ENCODE data around the gene AKT1S1. TPM values are rescaled to one million over a fixed set of nuclear protein-coding genes. Genes with fewer than 3 reads are reported as not detected.

The AKT1S1 gene
- polyA plus RNA-seq, 1 experiment: 42.0 TPM

GRCh38 chr19:49861541-49862378 is 15.4 kb downstream of the AKT1S1 start:
- Histone ChIP-seq H3K27me3 (ENCODE audit: control insufficient read depth, insufficient read depth, low read length) (no peaks in the 10 kb centered on the region), H3K4me3 (ENCODE audit: low read depth, low read length) (no peak overlapping the region), H3K36me3 (ENCODE audit: control insufficient read depth, insufficient read depth, low read length) (peaks cover 47% of the 10 kb centered on the region)
- ChIA-PET POLR2A (no interaction called here), CTCF (interaction anchor here (0.8 to 1.0 kb wide), 2 partner anchors 8 to 28 kb away, joined by 3 read pairs; no protein-coding TSS in a partner anchor)
- DNase-seq (ENCODE audit: low read depth): no peak
- no peak for TF ChIP-seq CTCF (IDR thresholded peaks at IDR 0.05; ENCODE audit: insufficient read depth, low read depth, low read length)

GRCh38 chr19:49861107-49861506 is 16.0 kb downstream of the AKT1S1 start:
- POLR2A ChIA-PET: no interaction called here
- peaks cover 51% of the 10 kb centered on the region for H3K36me3 ChIP-seq (ENCODE audit: control insufficient read depth, insufficient read depth, low read length)
- CTCF ChIA-PET: no interaction called here
- H3K4me3 ChIP-seq (ENCODE audit: low read depth, low read length): no peak overlapping the region
- H3K27me3 ChIP-seq (ENCODE audit: control insufficient read depth, insufficient read depth, low read length): no peaks in the 10 kb centered on the region
- no peak for DNase-seq (ENCODE audit: low read depth)
- no peak for TF ChIP-seq CTCF (IDR thresholded peaks at IDR 0.05; ENCODE audit: insufficient read depth, low read depth, low read length)

GRCh38 chr19:49860336-49861102 is 16.6 kb downstream of the AKT1S1 start:
- no peaks in the 10 kb centered on the region for H3K27me3 ChIP-seq (ENCODE audit: control insufficient read depth, insufficient read depth, low read length)
- H3K36me3 ChIP-seq (ENCODE audit: control insufficient read depth, insufficient read depth, low read length): peaks cover 55% of the 10 kb centered on the region
- TF ChIP-seq CTCF (IDR thresholded peaks at IDR 0.05; ENCODE audit: insufficient read depth, low read depth, low read length): no peak
- POLR2A ChIA-PET: no interaction called here
- H3K4me3 ChIP-seq (ENCODE audit: low read depth, low read length): no peak overlapping the region
- no peak for DNase-seq (ENCODE audit: low read depth)
- CTCF ChIA-PET: no interaction called here

- TF ChIP-seq CTCF (IDR thresholded peaks at IDR 0.05; ENCODE audit: insufficient read depth, low read depth, low read length): no peak
- Histone ChIP-seq H3K36me3 (ENCODE audit: control insufficient read depth, insufficient read depth, low read length) (peaks cover 60% of the 10 kb centered on the region), H3K4me3 (ENCODE audit: low read depth, low read length) (no peak overlapping the region), H3K27me3 (ENCODE audit: control insufficient read depth, insufficient read depth, low read length) (no peaks in the 10 kb centered on the region)
- ChIA-PET CTCF (no interaction called here), POLR2A (no interaction called here)
- no peak for DNase-seq (ENCODE audit: low read depth)
These were observed 17.3 kb downstream of the AKT1S1 start for GRCh38 chr19:49859682-49860335.
